Sciatic nerve (tissue), 2 donors: ENCODE measurements around the gene FOXN3. TPM values are rescaled to one million over a fixed set of nuclear protein-coding genes. Genes with fewer than 3 reads are reported as not detected.
A peak's percentile ranks its signal among the peaks of the same experiment; 100 is the strongest.
"Not testable (repeated sequence)": the region's sequence is repeated elsewhere in the genome, so short reads cannot be mapped to it uniquely, and the experiment has no call there.

ENCODE experiments used
- ATAC-seq: fragments of 200-7000 bp; cut with Tn5 transposase; one replicate; pipeline ENCODE4 v1.9.1; 2020; ENCODE audit warnings: mild to moderate bottlenecking, moderate library complexity
- DNase-seq: peaks from one replicate; pipeline ENCODE4 v3.0.0-alpha.2; 2020; ENCODE audit warnings: low spot score
- intact Hi-C: fragments of 100-400 bp; cut with DNase I; formaldehyde crosslinking; loops from one replicate; pipeline ENCODE4 v1.14.2; 2022
- total RNA-seq: library from RNA; stranded (reverse); fragmentation: NEBNext Ultra II Directional; extraction: Animal tissue kit (Norgen Biotek cat#: 25700); gene quantifications from one replicate; pipeline ENCODE4 v1.2.1, GENCODE V29; 2021
- donor health status: DM: no; HTN: no; CAD: no.
- donor health status: DM: no; HTN: no; CAD: no.

The FOXN3 gene
- total RNA-seq, 1 donor from 2014 or later = 80.9 TPM

DNA sequence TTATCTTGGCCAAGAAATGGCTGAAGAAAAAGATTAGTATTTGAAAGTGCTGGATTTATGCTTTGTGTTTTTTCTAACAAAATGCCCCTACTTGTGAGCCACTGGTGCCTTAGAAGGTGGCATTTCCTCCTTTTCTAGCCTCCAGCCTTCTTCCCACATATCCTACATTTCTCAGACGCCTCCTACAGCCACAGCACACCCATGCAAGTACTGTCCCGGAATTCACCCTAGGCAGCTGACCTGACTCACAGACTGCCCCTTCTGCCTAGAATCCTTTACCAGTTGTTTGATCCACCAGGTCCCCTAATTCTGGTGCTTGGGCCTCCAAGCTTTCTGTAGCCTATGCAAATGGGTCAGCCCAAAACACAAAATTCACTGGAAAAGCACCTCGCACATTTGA is 166.0 kb downstream of the FOXN3 start:
- ATAC-seq (no peak), DNase-seq (no peak)
- intact Hi-C loops = no loop called here

- DNase-seq, intact Hi-C loops, ATAC-seq: not testable (repeated sequence)
Observed at GRCh38 chr14:89250655-89250975, 166.4 kb downstream of the FOXN3 start.

DNA sequence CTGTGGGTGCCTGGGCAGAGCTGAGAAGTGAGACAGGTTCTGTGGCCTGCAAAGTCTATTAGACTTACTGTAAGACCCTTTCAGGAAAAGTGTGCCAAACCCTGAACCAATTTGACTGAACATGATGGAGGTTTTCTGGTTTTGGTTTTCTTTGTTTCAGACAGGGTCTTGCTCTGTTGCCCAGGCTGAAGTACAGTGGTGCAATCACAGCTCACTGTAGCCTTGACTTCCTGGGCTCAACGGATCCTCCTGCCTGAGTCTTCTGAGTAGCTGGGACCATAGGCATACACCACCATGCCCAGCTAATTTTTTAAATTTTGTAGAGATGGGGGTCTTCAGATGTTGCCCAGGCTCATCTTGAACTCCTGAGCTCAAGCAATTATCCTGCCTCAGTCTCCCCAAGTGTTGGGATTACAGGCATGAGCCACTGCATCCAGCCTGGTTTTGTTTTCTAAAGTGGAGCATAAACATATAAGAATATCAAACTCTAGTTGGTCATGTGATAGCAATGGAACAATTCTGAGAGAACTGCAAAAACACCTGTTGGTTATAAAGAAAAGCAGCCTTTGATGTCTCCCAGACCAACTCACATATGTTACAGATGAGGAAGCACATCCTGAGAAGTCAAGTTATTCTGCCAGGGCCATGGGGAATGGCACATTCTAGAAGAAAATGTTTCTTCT is 166.9 kb downstream of the FOXN3 start:
- DNase-seq (no peak), ATAC-seq (no peak)
- intact Hi-C loops = no loop called here

DNA sequence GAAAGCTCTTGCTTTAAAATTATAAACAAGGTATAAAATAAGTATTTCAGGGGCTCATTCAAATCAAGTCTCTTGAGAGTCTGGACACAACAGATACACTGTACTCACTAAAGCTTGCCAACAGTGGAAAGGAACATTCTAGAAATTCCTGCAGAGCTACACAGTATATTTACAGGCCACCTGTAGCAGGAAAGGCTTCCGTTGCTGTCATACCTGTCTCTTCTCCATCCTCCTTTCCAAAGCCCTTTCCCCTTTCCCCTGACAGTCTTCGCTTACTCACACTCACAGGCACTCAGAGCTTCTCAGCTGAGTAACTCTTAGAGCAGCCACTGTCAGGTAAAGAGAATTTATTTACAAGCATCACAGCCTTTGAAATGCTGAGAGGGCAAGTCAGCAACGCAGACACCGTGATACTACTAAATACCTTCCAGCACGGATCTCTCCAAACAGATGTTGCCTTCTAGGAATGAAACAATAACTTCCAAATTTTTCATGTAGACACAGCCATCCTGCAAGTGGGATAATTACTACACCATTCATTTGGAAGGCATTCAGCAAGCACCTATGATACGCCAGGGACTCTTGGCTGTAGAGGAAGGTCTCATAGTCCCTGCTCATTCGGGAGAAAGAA is 167.9 kb downstream of the FOXN3 start:
- DNase-seq (no peak), ATAC-seq (no peak)
- intact Hi-C loops = no loop called here

GRCh38 chr14:89248411-89249064 is 168.5 kb downstream of the FOXN3 start:
- ATAC-seq = no peak
- intact Hi-C loops = no loop called here
- DNase-seq = no peak

- intact Hi-C loops = no loop called here
- ATAC-seq (no peak), DNase-seq (no peak)
Observed at GRCh38 chr14:89247457-89248122, 169.4 kb downstream of the FOXN3 start.

GRCh38 chr14:89246290-89246689 is 170.7 kb downstream of the FOXN3 start:
- intact Hi-C loops = no loop called here
- no peak for ATAC-seq
- no peak for DNase-seq

- intact Hi-C loops = no loop called here
- ATAC-seq (no peak), DNase-seq (no peak)
Observed at GRCh38 chr14:89245802-89246201, 171.2 kb downstream of the FOXN3 start.

DNA sequence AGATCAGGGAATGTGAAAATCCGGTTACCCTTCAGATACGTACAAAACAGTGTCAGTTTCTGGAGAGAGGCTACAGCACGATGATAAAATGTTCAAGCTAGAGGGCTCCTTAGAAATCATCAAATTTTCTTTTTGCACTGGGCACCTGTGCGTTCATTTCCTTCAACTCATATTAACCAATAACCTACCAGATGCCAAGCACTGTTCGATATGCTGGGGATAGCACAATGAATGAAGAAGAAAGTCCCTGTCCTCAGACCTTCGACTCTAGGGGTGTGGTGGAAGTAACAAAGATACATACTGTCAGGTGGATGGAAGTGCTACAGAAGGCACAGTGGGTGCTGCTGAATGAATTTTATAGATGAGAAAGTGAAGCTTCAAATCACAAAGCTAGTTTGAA is 172.3 kb downstream of the FOXN3 start:
- ATAC-seq (no peak), DNase-seq (no peak)
- intact Hi-C loops = no loop called here

DNA sequence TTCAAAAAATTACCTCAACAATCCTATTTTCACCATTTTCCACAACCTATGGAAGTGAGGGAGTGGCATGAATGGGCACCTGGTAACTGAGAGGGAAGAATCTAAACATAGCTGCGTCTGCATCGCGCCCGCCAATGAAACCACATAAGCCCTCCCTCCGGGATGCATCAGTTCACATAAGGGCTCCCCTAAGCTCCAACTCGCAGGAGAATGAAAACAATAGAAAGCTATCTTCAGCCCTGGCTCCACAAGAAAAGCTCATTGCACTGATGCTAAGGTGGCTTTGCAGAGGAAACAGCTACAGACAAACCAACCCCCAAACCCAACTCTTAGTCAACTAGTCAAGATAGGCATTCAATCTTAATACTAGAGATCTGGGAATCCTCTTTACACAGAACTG is 173.3 kb downstream of the FOXN3 start:
- intact Hi-C loops = no loop called here
- ATAC-seq = no peak
- no peak for DNase-seq

DNA sequence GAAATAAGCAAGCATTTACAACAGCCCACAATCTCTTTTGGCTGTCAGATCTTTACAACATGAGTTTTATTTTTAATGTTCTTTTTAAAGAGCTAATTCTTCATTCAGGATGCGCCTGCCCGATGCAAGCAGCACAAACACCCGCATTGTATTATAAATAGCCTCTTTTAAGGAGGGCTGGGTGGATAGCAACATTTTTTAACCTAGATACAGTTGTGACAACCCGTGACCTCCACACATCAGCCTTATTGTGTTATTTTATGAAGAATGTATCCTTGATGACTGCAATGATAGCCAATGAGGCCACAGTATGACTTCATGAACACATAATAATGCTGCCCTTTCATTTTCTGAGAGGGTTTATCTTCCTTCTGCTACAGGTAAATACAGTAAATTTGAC is 173.7 kb downstream of the FOXN3 start:
- peak; percentile 31 for ATAC-seq
- no peak for DNase-seq
- intact Hi-C loops = no loop called here

GRCh38 chr14:89242652-89243279 is 174.3 kb downstream of the FOXN3 start:
- intact Hi-C loops = no loop called here
- DNase-seq (no peak), ATAC-seq (peak; percentile 53)

GRCh38 chr14:89241934-89242651 is 174.9 kb downstream of the FOXN3 start:
- ATAC-seq = no peak
- DNase-seq = no peak
- intact Hi-C loops = no loop called here

GRCh38 chr14:89241257-89241656 is 175.8 kb downstream of the FOXN3 start:
- intact Hi-C loops = no loop called here
- ATAC-seq = no peak
- no peak for DNase-seq

GRCh38 chr14:89240414-89240813 is 176.6 kb downstream of the FOXN3 start:
- ATAC-seq (no peak), DNase-seq (no peak)
- intact Hi-C loops = no loop called here

DNA sequence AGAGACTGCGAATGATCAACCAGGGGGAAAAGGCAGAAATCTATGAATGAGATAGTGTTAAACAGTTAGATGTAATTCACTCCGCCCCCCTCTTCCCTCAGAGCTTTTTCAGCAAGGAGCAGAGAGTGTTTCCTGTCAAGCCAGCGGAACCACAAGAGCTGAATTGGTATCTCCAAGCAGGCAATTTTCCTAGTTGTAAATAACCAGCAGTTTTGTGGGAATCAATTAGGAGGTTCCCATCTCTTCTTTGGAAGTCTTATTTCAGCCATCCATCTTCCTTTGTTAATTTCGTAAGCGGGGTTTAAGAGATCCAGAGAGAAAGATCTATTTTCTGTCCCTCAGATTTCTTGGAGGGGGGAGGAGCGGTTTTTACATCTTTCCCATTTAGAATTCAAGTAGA is 178.0 kb downstream of the FOXN3 start:
- DNase-seq = no peak
- intact Hi-C loops = no loop called here
- ATAC-seq = no peak

- ATAC-seq (peak; percentile 34), DNase-seq (no peak)
- intact Hi-C loops = no loop called here
Observed at GRCh38 chr14:89237921-89238529, 179.0 kb downstream of the FOXN3 start.

DNA sequence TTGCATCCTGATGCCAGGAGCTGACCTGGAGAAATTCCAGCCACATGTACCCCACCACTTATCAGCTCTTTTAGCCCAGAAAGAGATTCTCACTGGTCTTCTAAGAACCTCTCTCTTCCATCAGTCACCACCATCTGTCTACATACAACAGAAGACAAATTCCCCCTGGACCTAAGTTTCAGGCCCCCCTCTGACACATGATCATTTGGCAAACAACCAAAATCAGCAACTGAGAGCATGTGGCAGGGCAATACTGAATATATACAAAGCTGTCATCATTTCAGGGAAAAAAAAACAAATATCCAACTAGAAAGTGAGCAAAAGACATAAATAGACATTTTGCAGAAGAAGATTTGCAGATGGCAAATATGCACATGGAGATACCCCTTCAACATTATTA is 180.2 kb downstream of the FOXN3 start:
- DNase-seq (no peak), ATAC-seq (no peak)
- intact Hi-C loops = no loop called here

- DNase-seq (no peak), ATAC-seq (no peak)
- intact Hi-C loops = no loop called here
Observed at GRCh38 chr14:89233184-89233583, 183.8 kb downstream of the FOXN3 start.
